GM23338 (cell line): ENCODE data around the gene TSHZ2. TPM values are rescaled to one million over a fixed set of nuclear protein-coding genes. Genes with fewer than 3 reads are reported as not detected.

Source experiments
- ATAC-seq: fragments of 200-7000 bp; cut with Tn5 transposase; 3 replicates; pipeline ENCODE4 v1.9.1; 2020
- DNase-seq: peaks from one replicate; pipeline ENCODE4 v3.0.0-alpha.2; 2015; ENCODE audit warnings: low spot score
- H2AFZ ChIP-seq: fragments of 200-600 bp; sonication (generic); 2 replicates; pipeline ENCODE4 v1.8.0; 2016; ENCODE audit warnings: antibody characterized with exemption, mild to moderate bottlenecking, moderate library complexity
- H3F3A ChIP-seq: fragments of 200-600 bp; sonication (generic); replicated peaks from 2 replicates; pipeline ENCODE4 v1.8.0; 2017; ENCODE audit warnings: antibody characterized with exemption, mixed run types, low read depth
- H3K27ac ChIP-seq: fragments of 200-600 bp; sonication (generic); 2 replicates; pipeline ENCODE4 v1.6.1; 2016; ENCODE audit warnings: low read depth
- H3K27me3 ChIP-seq: fragments of 200-600 bp; sonication (generic); 2 replicates; pipeline ENCODE4 v1.8.0; 2016; ENCODE audit warnings: mild to moderate bottlenecking, mixed run types, moderate library complexity; ENCODE audit not compliant: insufficient read depth
- H3K36me3 ChIP-seq: fragments of 200-600 bp; sonication (generic); 2 replicates; pipeline ENCODE4 v1.8.0; 2016; ENCODE audit warnings: mild to moderate bottlenecking; ENCODE audit not compliant: insufficient read depth
- H3K4me1 ChIP-seq: fragments of 200-600 bp; sonication (generic); 2 replicates; pipeline ENCODE4 v1.8.0; 2016; ENCODE audit warnings: mild to moderate bottlenecking, moderate library complexity; ENCODE audit not compliant: insufficient read depth
- H3K4me2 ChIP-seq: fragments of 200-600 bp; sonication (generic); 2 replicates; pipeline ENCODE4 v1.7.1; 2017; ENCODE audit warnings: mixed run types
- H3K4me3 ChIP-seq: fragments of 200-600 bp; sonication (generic); 2 replicates; pipeline ENCODE4 v1.6.1; 2016; ENCODE audit warnings: mixed run types
- H3K79me2 ChIP-seq: fragments of 200-600 bp; sonication (generic); replicated peaks from 2 replicates; pipeline ENCODE4 v1.8.0; 2017; ENCODE audit warnings: mild to moderate bottlenecking; ENCODE audit not compliant: insufficient read depth
- H3K9me2 ChIP-seq: fragments of 200-600 bp; sonication (generic); 2 replicates; pipeline ENCODE4 v1.8.0; 2017; ENCODE audit not compliant: insufficient read depth
- H4K20me1 ChIP-seq: fragments of 200-600 bp; sonication (generic); replicated peaks from 2 replicates; pipeline ENCODE4 v1.8.0; 2017; ENCODE audit warnings: mild to moderate bottlenecking; ENCODE audit not compliant: insufficient read depth
- H3K27ac Mint-ChIP-seq: 2 replicates; pipeline ENCODE4 v1.8.0; 2020; ENCODE audit warnings: inconsistent platforms, mild to moderate bottlenecking, moderate library complexity, mixed read lengths
- H3K27me3 Mint-ChIP-seq: 3 replicates; pipeline ENCODE4 v1.8.0; 2022; ENCODE audit warnings: low read depth, mild to moderate bottlenecking, moderate library complexity, mixed read lengths, inconsistent platforms; ENCODE audit not compliant: insufficient read depth, poor library complexity
- H3K36me3 Mint-ChIP-seq: 3 replicates; pipeline ENCODE4 v1.8.0; 2021; ENCODE audit warnings: low read depth, mild to moderate bottlenecking, inconsistent platforms, moderate library complexity, mixed read lengths
- H3K4me1 Mint-ChIP-seq: 3 replicates; pipeline ENCODE4 v1.8.0; 2020; ENCODE audit warnings: mild to moderate bottlenecking, inconsistent platforms, mixed read lengths
- H3K4me3 Mint-ChIP-seq: 3 replicates; pipeline ENCODE4 v1.8.0; 2021; ENCODE audit warnings: moderate library complexity, mild to moderate bottlenecking, inconsistent platforms, mixed read lengths
- H3K9me3 Mint-ChIP-seq: 3 replicates; pipeline ENCODE4 v1.8.0; 2020; ENCODE audit warnings: moderate library complexity, mild to moderate bottlenecking, inconsistent platforms, mixed read lengths
- CREB1 ChIP-seq: fragments of 250-450 bp; sonication (Bioruptor Pico); IDR thresholded peaks from 2 replicates; pipeline ENCODE4 v1.5.0; 2020; ENCODE audit warnings: low read depth, mild to moderate bottlenecking, moderate library complexity
- CTCF ChIP-seq, 2 experiments: fragments of 200-600 bp in 1 of 2; sonication (generic) in 1 of 2; conservative IDR thresholded peaks; 2 replicates each; pipeline versions ENCODE4 v1.5.1 to v1.6.1; 2016 to 2017; ENCODE audit warnings: antibody characterized with exemption in 2 of 2, low read depth in 2 of 2, mild to moderate bottlenecking in 2 of 2, moderate library complexity in 1 of 2
- ETS1 ChIP-seq: IDR thresholded peaks from 2 replicates; pipeline ENCODE4 v1.6.1; 2016; ENCODE audit warnings: antibody characterized with exemption
- EZH2 ChIP-seq: fragments of 200-600 bp; sonication (generic); IDR thresholded peaks from one replicate; pipeline ENCODE4 v1.8.0; 2017; ENCODE audit warnings: antibody characterized with exemption, mild to moderate bottlenecking, low read depth; ENCODE audit not compliant: unreplicated experiment
- EZH2phosphoT487 ChIP-seq: fragments of 200-600 bp; sonication (generic); IDR thresholded peaks from one replicate; pipeline ENCODE4 v1.8.1; 2018; ENCODE audit warnings: antibody characterized with exemption; ENCODE audit not compliant: unreplicated experiment
- NANOG ChIP-seq: IDR thresholded peaks from 2 replicates; pipeline ENCODE4 v1.6.1; 2016; ENCODE audit warnings: antibody characterized with exemption, borderline replicate concordance
- STAT1 ChIP-seq: IDR thresholded peaks from one replicate; pipeline ENCODE4 v1.6.1; 2016; ENCODE audit warnings: antibody characterized with exemption; ENCODE audit not compliant: unreplicated experiment
- ZNF331 ChIP-seq: fragments of 250-450 bp; sonication (Bioruptor Pico); IDR thresholded peaks from 2 replicates; pipeline ENCODE4 v1.5.0; 2020; ENCODE audit warnings: low read depth, mild to moderate bottlenecking, moderate library complexity
- polyA plus RNA-seq: library from polyadenylated mRNA; unstranded; fragments of >200 nt; fragmentation: Nextera tagmentation; extraction: Ambion mirVana; gene quantifications from 2 replicates; pipeline ENCODE4 v1.2.1, GENCODE V29; 2016
- total RNA-seq: library from RNA; depleted of rRNA; stranded (reverse); fragments of >200 nt; shearing (Covaris generic); gene quantifications from 2 replicates; pipeline ENCODE4 v1.2.3, GENCODE V29; 2014

Gene TSHZ2
- total and polyA plus RNA-seq, 2 experiments from 2014 or later = 0.49 to 1.3 TPM

- Histone ChIP-seq H3K79me2 (no peaks in the 10 kb centered on the region), H3K27ac (no peak overlapping the region), H4K20me1 (no peaks in the 10 kb centered on the region), H3K27me3 (no peaks in the 10 kb centered on the region), H3F3A (no peaks in the 10 kb centered on the region), H3K9me2 (0 out of 2 replicates have a peak, but pooled peaks cover 2% of the 10 kb centered on the region), H3K4me3 (no peak overlapping the region), H3K4me1 (peaks cover 16% of the 10 kb centered on the region; the same call in 1 of the 2 replicates), H3K36me3 (no peaks in the 10 kb centered on the region), H2AFZ (no peak overlapping the region), H3K4me2 (no peak overlapping the region)
- H3K4me3 Mint-ChIP-seq = no peak overlapping the region
- H3K27me3 Mint-ChIP-seq = peaks cover 2% of the 10 kb centered on the region
- H3K9me3 Mint-ChIP-seq = no peaks in the 10 kb centered on the region
- ATAC-seq = no peak
- DNase-seq = peak; percentile 30
- peaks cover 3% of the 10 kb centered on the region for H3K4me1 Mint-ChIP-seq
- TF ChIP-seq CTCF (conservative IDR thresholded peaks at IDR 0.05; ENCODE audit: low read depth in 2 of 2) = peak; percentile 20 to 30; a peak in 3 of 4 replicates
- no peak for TF ChIP-seq EZH2phosphoT487
- H3K36me3 Mint-ChIP-seq = no peaks in the 10 kb centered on the region
- H3K27ac Mint-ChIP-seq = no peak overlapping the region
Observed at GRCh38 chr20:52937591-52938100, 34.5 kb upstream of the TSHZ2 start.

- Mint-ChIP-seq H3K9me3 (no peaks in the 10 kb centered on the region), H3K4me1 (peaks cover 3% of the 10 kb centered on the region), H3K36me3 (no peaks in the 10 kb centered on the region), H3K27ac (no peak overlapping the region), H3K27me3 (peaks cover 2% of the 10 kb centered on the region), H3K4me3 (no peak overlapping the region)
- Histone ChIP-seq H3K36me3 (no peaks in the 10 kb centered on the region), H3K4me2 (no peak overlapping the region), H3K9me2 (0 out of 2 replicates have a peak, but pooled peaks cover 2% of the 10 kb centered on the region), H2AFZ (no peak overlapping the region), H3K27me3 (no peaks in the 10 kb centered on the region), H4K20me1 (no peaks in the 10 kb centered on the region), H3K4me1 (peaks cover 11% of the 10 kb centered on the region; the same call in 1 of the 2 replicates), H3K27ac (no peak overlapping the region), H3K4me3 (no peak overlapping the region), H3K79me2 (no peaks in the 10 kb centered on the region), H3F3A (no peaks in the 10 kb centered on the region)
- TF ChIP-seq STAT1 (no peak), ETS1 (no peak), ZNF331 (no peak), NANOG (no peak), CREB1 (CRISPR knock-in tag) (no peak), EZH2 (no peak), CTCF (conservative IDR thresholded peaks at IDR 0.05; ENCODE audit: low read depth in 2 of 2) (no peak)
- no peak for DNase-seq
- ATAC-seq = no peak
Observed at GRCh38 chr20:52939141-52939540, 33.0 kb upstream of the TSHZ2 start.
